ENCODE results near the gene GRK5.

Gene GRK5

GRCh38 chr10:119478111-119478802, 270.9 kb downstream of the GRK5 start:
- no peak for TF ChIP-seq CTCF (IDR thresholded peaks at IDR 0.05)
- no peak for TF ChIP-seq ZFX (IDR thresholded peaks at IDR 0.05; ENCODE audit: borderline replicate concordance)
- no peak overlapping the region for H3K27ac ChIP-seq

- no peak overlapping the region for H3K27ac ChIP-seq
- TF ChIP-seq CTCF (IDR thresholded peaks at IDR 0.05) (no peak), ZFX (IDR thresholded peaks at IDR 0.05; ENCODE audit: borderline replicate concordance) (no peak)
These were observed 271.5 kb downstream of the GRK5 start for GRCh38 chr10:119478811-119479341.

GRCh38 chr10:119479532-119479931, 272.2 kb downstream of the GRK5 start:
- no peak overlapping the region for H3K27ac ChIP-seq
- no peak for TF ChIP-seq ZFX (IDR thresholded peaks at IDR 0.05; ENCODE audit: borderline replicate concordance)
- TF ChIP-seq CTCF (IDR thresholded peaks at IDR 0.05), result no peak

- TF ChIP-seq CTCF (IDR thresholded peaks at IDR 0.05) (no peak), ZFX (IDR thresholded peaks at IDR 0.05; ENCODE audit: borderline replicate concordance) (no peak)
- H3K27ac ChIP-seq, result no peak overlapping the region
These were observed 273.3 kb downstream of the GRK5 start for GRCh38 chr10:119480667-119481066.

- TF ChIP-seq ZFX (IDR thresholded peaks at IDR 0.05; ENCODE audit: borderline replicate concordance) (no peak), CTCF (IDR thresholded peaks at IDR 0.05) (no peak)
- H3K27ac ChIP-seq, result no peak overlapping the region
These were observed 274.5 kb downstream of the GRK5 start for GRCh38 chr10:119481781-119482426.

GRCh38 chr10:119483001-119483400, 275.6 kb downstream of the GRK5 start:
- TF ChIP-seq ZFX (IDR thresholded peaks at IDR 0.05; ENCODE audit: borderline replicate concordance), result no peak
- no peak for TF ChIP-seq CTCF (IDR thresholded peaks at IDR 0.05)
- H3K27ac ChIP-seq, result no peak overlapping the region

- H3K27ac ChIP-seq, result no peak overlapping the region
- TF ChIP-seq ZFX (IDR thresholded peaks at IDR 0.05; ENCODE audit: borderline replicate concordance) (no peak), CTCF (IDR thresholded peaks at IDR 0.05) (no peak)
These were observed 276.5 kb downstream of the GRK5 start for GRCh38 chr10:119483839-119484238.
